ENCODE data around the gene DAGLA. TPM values are rescaled to one million over a fixed set of nuclear protein-coding genes. Genes with fewer than 3 reads are reported as not detected.

The DAGLA gene
- total RNA-seq, 1 experiment from 2014 or later, result 3.1 TPM

GRCh38 chr11:61707574-61707973 lies 27.4 kb downstream of the DAGLA start:
- ATAC-seq, result no peak
- H3K27me3 Mint-ChIP-seq (ENCODE audit: low read depth), result no peaks in the 10 kb centered on the region
- H3K4me3 Mint-ChIP-seq, result no peak overlapping the region
- no peak for TF ChIP-seq IRF2 (CRISPR knock-in tag; IDR thresholded peaks at IDR 0.05; ENCODE audit: borderline replicate concordance, low read depth)
- no peak for TF ChIP-seq EMX1 (CRISPR knock-in tag; IDR thresholded peaks at IDR 0.05)
- TF ChIP-seq TP53 (CRISPR knock-in tag; IDR thresholded peaks at IDR 0.05), result no peak
- peaks cover 14% of the 10 kb centered on the region for H3K4me1 Mint-ChIP-seq
- CTCF ChIA-PET, result interaction anchor here (0.7 to 4.7 kb wide), 5 partner anchors 13 to 81 kb away, joined by 3 to 37 read pairs (median 3); no protein-coding TSS in a partner anchor
- H3K27ac Mint-ChIP-seq, result 0 out of 2 replicates have a peak overlapping the region, but pooled peaks have one; percentile 44
- no peaks in the 10 kb centered on the region for H3K36me3 Mint-ChIP-seq
- POLR2A ChIA-PET, result no interaction called here
- no peak for DNase-seq (ENCODE audit: low spot score)
- H3K9me3 Mint-ChIP-seq, result no peaks in the 10 kb centered on the region

GRCh38 chr11:61709110-61709509 lies 28.9 kb downstream of the DAGLA start:
- Mint-ChIP-seq H3K27ac (no peak overlapping the region), H3K27me3 (ENCODE audit: low read depth) (no peaks in the 10 kb centered on the region), H3K4me1 (peaks cover 14% of the 10 kb centered on the region), H3K36me3 (no peaks in the 10 kb centered on the region), H3K9me3 (no peaks in the 10 kb centered on the region), H3K4me3 (no peak overlapping the region)
- CTCF ChIA-PET, result interaction anchor here (1.0 to 4.7 kb wide), 14 partner anchors 10 to 263 kb away, joined by 3 to 37 read pairs (median 8); no protein-coding TSS in a partner anchor
- POLR2A ChIA-PET, result interaction anchor here (1.9 kb wide), 1 partner anchor 10 kb away, joined by 12 read pairs; no protein-coding TSS in a partner anchor
- TF ChIP-seq ZNF416 (CRISPR knock-in tag; IDR thresholded peaks at IDR 0.05) (no peak), CREB1 (CRISPR knock-in tag; IDR thresholded peaks at IDR 0.05) (no peak), ARID4B (CRISPR knock-in tag; IDR thresholded peaks at IDR 0.05; ENCODE audit: borderline replicate concordance) (no peak), ZNF425 (CRISPR knock-in tag; conservative IDR thresholded peaks at IDR 0.05) (no peak), ETV6 (CRISPR knock-in tag; IDR thresholded peaks at IDR 0.05) (no peak), IRF1 (CRISPR knock-in tag; IDR thresholded peaks at IDR 0.05) (no peak), SMAD4 (CRISPR knock-in tag; IDR thresholded peaks at IDR 0.05) (no peak)
- DNase-seq (ENCODE audit: low spot score) (no peak), ATAC-seq (no peak)

GRCh38 chr11:61709572-61709971 lies 29.4 kb downstream of the DAGLA start:
- H3K4me3 Mint-ChIP-seq, result no peak overlapping the region
- CTCF ChIA-PET, result interaction anchor here (0.8 to 4.7 kb wide), 17 partner anchors 9 to 264 kb away, joined by 3 to 37 read pairs (median 6); no protein-coding TSS in a partner anchor

More at GRCh38 chr11:61709572-61709971, 29.4 kb downstream of the DAGLA start:
- H3K36me3 Mint-ChIP-seq, result no peaks in the 10 kb centered on the region
- peaks cover 14% of the 10 kb centered on the region for H3K4me1 Mint-ChIP-seq
- POLR2A ChIA-PET, result interaction anchor here (1.9 kb wide), 1 partner anchor 9 kb away, joined by 12 read pairs; no protein-coding TSS in a partner anchor
- ATAC-seq, result no peak
- H3K27ac Mint-ChIP-seq, result no peak overlapping the region
- no peaks in the 10 kb centered on the region for H3K9me3 Mint-ChIP-seq
- TF ChIP-seq ERG (CRISPR knock-in tag; IDR thresholded peaks at IDR 0.05) (no peak), MAX (CRISPR knock-in tag; IDR thresholded peaks at IDR 0.05) (no peak), ATF6 (CRISPR knock-in tag; IDR thresholded peaks at IDR 0.05) (no peak), NFE2L1 (CRISPR knock-in tag; IDR thresholded peaks at IDR 0.05) (no peak)
- DNase-seq (ENCODE audit: low spot score), result no peak
- no peaks in the 10 kb centered on the region for H3K27me3 Mint-ChIP-seq (ENCODE audit: low read depth)

All from WTC11 (cell line).